ENCODE measurements around the gene SMC1B. TPM values are rescaled to one million over a fixed set of nuclear protein-coding genes. Genes with fewer than 3 reads are reported as not detected.

The SMC1B gene
- total and polyA plus RNA-seq, 4 donors, result 0.02 to 0.05 TPM; not detected in 2

- 68% methylated on average over 1 of the region's 1 CpG for WGBS
- H3K36me3 ChIP-seq (ENCODE audit: control insufficient read depth in 4 of 4, insufficient read depth in 3 of 4, low read depth in 1 of 4, low read length in 3 of 4), result no peaks in the 10 kb centered on the region
- H3K9ac ChIP-seq (ENCODE audit: low read depth in 1 of 2, low read length in 2 of 2), result no peak overlapping the region
- TF ChIP-seq HNF4G (IDR thresholded peaks at IDR 0.05) (no peak), TAF1 (conservative IDR thresholded peaks at IDR 0.05) (no peak), RXRA (IDR thresholded peaks at IDR 0.05) (no peak), FOXA1 (IDR thresholded peaks at IDR 0.05) (no peak), MAX (IDR thresholded peaks at IDR 0.05) (no peak), GABPA (IDR thresholded peaks at IDR 0.05 in 1 of 2, conservative IDR thresholded peaks at IDR 0.05 in 1 of 2) (no peak), SP1 (IDR thresholded peaks at IDR 0.05) (no peak), HNF4A (conservative IDR thresholded peaks at IDR 0.05) (no peak), NR2F2 (IDR thresholded peaks at IDR 0.05) (no peak), RAD21 (IDR thresholded peaks at IDR 0.05) (no peak), ZBTB33 (IDR thresholded peaks at IDR 0.05) (no peak), CTCF (IDR thresholded peaks at IDR 0.05; ENCODE audit: low read depth, low read length, missing input control) (no peak), YY1 (IDR thresholded peaks at IDR 0.05) (no peak), ATF3 (IDR thresholded peaks at IDR 0.05) (no peak), JUND (IDR thresholded peaks at IDR 0.05) (no peak), FOXA2 (IDR thresholded peaks at IDR 0.05) (no peak), EGR1 (IDR thresholded peaks at IDR 0.05; ENCODE audit: low read depth in 2 of 2) (no peak), REST (IDR thresholded peaks at IDR 0.05) (no peak)
- H3K4me1 ChIP-seq (ENCODE audit: control insufficient read depth in 4 of 4, insufficient read depth in 4 of 4, low read length in 3 of 4), result no peaks in the 10 kb centered on the region
- no peaks in the 10 kb centered on the region for H3K9me3 ChIP-seq (ENCODE audit: control insufficient read depth in 4 of 4, low read length in 3 of 4)
- no peak for DNase-seq (ENCODE audit: low spot score)
- H3K4me3 ChIP-seq (ENCODE audit: low read depth in 1 of 3, low read length in 3 of 3), result no peak overlapping the region
- no peak overlapping the region for H3K27ac ChIP-seq (ENCODE audit: low read depth in 1 of 2, low read length in 2 of 2)
- no peaks in the 10 kb centered on the region for H3K27me3 ChIP-seq (ENCODE audit: control insufficient read depth in 4 of 4, insufficient read depth in 4 of 4, low read length in 3 of 4)
Measured at GRCh38 chr22:45376703-45377102, 36.7 kb downstream of the SMC1B start.
